Embryonic facial prominence (tissue), 1 donor: ENCODE results near the gene POFUT2.

Experiments
- DNase-seq: peaks from one replicate; pipeline ENCODE4 v3.0.0-alpha.2; 2016; ENCODE audit errors: extremely low spot score

POFUT2 gene

GRCh38 chr21:45249626-45250025 is 38.1 kb downstream of the POFUT2 start:
- DNase-seq: no peak

- no peak for DNase-seq
Measured at GRCh38 chr21:45248893-45249381, 38.8 kb downstream of the POFUT2 start.

GRCh38 chr21:45248301-45248892 is 39.3 kb downstream of the POFUT2 start:
- DNase-seq: no peak

GRCh38 chr21:45246386-45247320 is 41.0 kb downstream of the POFUT2 start:
- DNase-seq: no peak

GRCh38 chr21:45244799-45245340 is 42.8 kb downstream of the POFUT2 start:
- no peak for DNase-seq

GRCh38 chr21:45243603-45244002 is 44.1 kb downstream of the POFUT2 start:
- DNase-seq: no peak

- DNase-seq: no peak
Measured at GRCh38 chr21:45241357-45241756, 46.3 kb downstream of the POFUT2 start.

- DNase-seq: no peak
Measured at GRCh38 chr21:45237401-45237800, 50.3 kb downstream of the POFUT2 start.

GRCh38 chr21:45236481-45236880 is 51.2 kb downstream of the POFUT2 start:
- DNase-seq: no peak

GRCh38 chr21:45235488-45235887 is 52.2 kb downstream of the POFUT2 start:
- no peak for DNase-seq

- DNase-seq: no peak
Measured at GRCh38 chr21:45234965-45235364, 52.7 kb downstream of the POFUT2 start.

- no peak for DNase-seq
Measured at GRCh38 chr21:45234127-45234526, 53.6 kb downstream of the POFUT2 start.

- DNase-seq: no peak
Measured at GRCh38 chr21:45231705-45232104, 56.0 kb downstream of the POFUT2 start.

GRCh38 chr21:45228656-45229240 is 58.9 kb downstream of the POFUT2 start:
- no peak for DNase-seq

GRCh38 chr21:45228171-45228641 is 59.5 kb downstream of the POFUT2 start:
- no peak for DNase-seq

- no peak for DNase-seq
Measured at GRCh38 chr21:45227735-45228134, 60.0 kb downstream of the POFUT2 start.

- DNase-seq: no peak
Measured at GRCh38 chr21:45226540-45227326, 61.0 kb downstream of the POFUT2 start.

GRCh38 chr21:45225741-45226327 is 61.9 kb downstream of the POFUT2 start:
- no peak for DNase-seq

- DNase-seq: no peak
Measured at GRCh38 chr21:45225041-45225740, 62.5 kb downstream of the POFUT2 start.

GRCh38 chr21:45224189-45224938 is 63.3 kb downstream of the POFUT2 start:
- no peak for DNase-seq
